Measurements from ENCODE around the gene RNF141.
A peak's percentile ranks its signal among the peaks of the same experiment; 100 is the strongest.

The RNF141 gene

GRCh38 chr11:10497371-10498021 lies 43.5 kb downstream of the RNF141 start:
- no peak for DNase-seq

GRCh38 chr11:10496296-10496936 lies 44.6 kb downstream of the RNF141 start:
- no peak for DNase-seq

- DNase-seq: no peak
Observed at GRCh38 chr11:10495464-10495786, 45.6 kb downstream of the RNF141 start.

- no peak for DNase-seq
Observed at GRCh38 chr11:10494636-10495463, 46.1 kb downstream of the RNF141 start.

- DNase-seq: no peak
Observed at GRCh38 chr11:10493041-10493663, 47.8 kb downstream of the RNF141 start.

- no peak for DNase-seq
Observed at GRCh38 chr11:10492084-10492483, 48.9 kb downstream of the RNF141 start.

- DNase-seq: peak in 13 of 14 donors; percentile 17 to 93 (median 84)
Observed at GRCh38 chr11:10490398-10491241, 50.4 kb downstream of the RNF141 start.

- DNase-seq: no peak
Observed at GRCh38 chr11:10490032-10490397, 51.0 kb downstream of the RNF141 start.

- no peak for DNase-seq
Observed at GRCh38 chr11:10488934-10489691, 51.9 kb downstream of the RNF141 start.

- no peak for DNase-seq
Observed at GRCh38 chr11:10488121-10488933, 52.7 kb downstream of the RNF141 start.

GRCh38 chr11:10487002-10487647 lies 53.9 kb downstream of the RNF141 start:
- no peak for DNase-seq

GRCh38 chr11:10486161-10486840 lies 54.7 kb downstream of the RNF141 start:
- no peak for DNase-seq

- DNase-seq: no peak
Observed at GRCh38 chr11:10485646-10486045, 55.3 kb downstream of the RNF141 start.

GRCh38 chr11:10484461-10485180 lies 56.4 kb downstream of the RNF141 start:
- no peak for DNase-seq

GRCh38 chr11:10483584-10483983 lies 57.4 kb downstream of the RNF141 start:
- no peak for DNase-seq

- DNase-seq: no peak
Observed at GRCh38 chr11:10483174-10483573, 57.8 kb downstream of the RNF141 start.

GRCh38 chr11:10481560-10482349 lies 59.2 kb downstream of the RNF141 start:
- no peak for DNase-seq

GRCh38 chr11:10480760-10481159 lies 60.2 kb downstream of the RNF141 start:
- DNase-seq: no peak

Data from C1 segment of cervical spinal cord (tissue), 14 donors.